Lower leg skin (tissue), 3 donors: ENCODE data around the gene CHL1.

Experiments
- POLR2A ChIP-seq, 2 donors: fragments of 450-650 bp; IDR thresholded peaks; one replicate each; pipeline ENCODE4 v1.6.1; 2016 to 2017; ENCODE audit warnings: antibody characterized with exemption in 2 of 2, mild to moderate bottlenecking in 1 of 2, moderate library complexity in 1 of 2
- TF ChIP-seq, protein P1 (sequence below), 3 donors: fragments of 450-650 bp; IDR thresholded peaks; one replicate each; pipeline ENCODE4 v1.5.1; 2016; ENCODE audit warnings: antibody characterized with exemption in 3 of 3, mild to moderate bottlenecking in 3 of 3, moderate library complexity in 2 of 3

DNA sequence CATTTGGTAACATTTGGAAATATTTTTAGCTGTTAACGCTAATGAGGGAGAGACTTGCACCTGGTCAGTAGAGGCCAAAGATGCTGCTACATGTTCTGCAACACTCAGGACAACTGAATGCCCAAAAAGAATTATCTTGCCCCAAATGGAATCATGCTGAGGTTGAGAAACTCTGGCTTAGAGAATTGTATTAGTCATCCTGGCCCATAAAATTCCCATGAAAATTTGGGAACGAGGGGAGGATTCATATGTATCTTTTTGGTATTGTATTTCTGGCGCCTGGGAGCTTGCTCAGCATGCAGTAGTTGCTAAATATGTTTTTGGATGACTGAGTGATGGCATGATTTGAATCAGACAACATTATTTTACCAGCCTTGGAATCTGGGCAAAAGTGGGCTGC is 59.9 kb downstream of the CHL1 start:
- TF ChIP-seq, protein P1, sequence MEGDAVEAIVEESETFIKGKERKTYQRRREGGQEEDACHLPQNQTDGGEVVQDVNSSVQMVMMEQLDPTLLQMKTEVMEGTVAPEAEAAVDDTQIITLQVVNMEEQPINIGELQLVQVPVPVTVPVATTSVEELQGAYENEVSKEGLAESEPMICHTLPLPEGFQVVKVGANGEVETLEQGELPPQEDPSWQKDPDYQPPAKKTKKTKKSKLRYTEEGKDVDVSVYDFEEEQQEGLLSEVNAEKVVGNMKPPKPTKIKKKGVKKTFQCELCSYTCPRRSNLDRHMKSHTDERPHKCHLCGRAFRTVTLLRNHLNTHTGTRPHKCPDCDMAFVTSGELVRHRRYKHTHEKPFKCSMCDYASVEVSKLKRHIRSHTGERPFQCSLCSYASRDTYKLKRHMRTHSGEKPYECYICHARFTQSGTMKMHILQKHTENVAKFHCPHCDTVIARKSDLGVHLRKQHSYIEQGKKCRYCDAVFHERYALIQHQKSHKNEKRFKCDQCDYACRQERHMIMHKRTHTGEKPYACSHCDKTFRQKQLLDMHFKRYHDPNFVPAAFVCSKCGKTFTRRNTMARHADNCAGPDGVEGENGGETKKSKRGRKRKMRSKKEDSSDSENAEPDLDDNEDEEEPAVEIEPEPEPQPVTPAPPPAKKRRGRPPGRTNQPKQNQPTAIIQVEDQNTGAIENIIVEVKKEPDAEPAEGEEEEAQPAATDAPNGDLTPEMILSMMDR (IDR thresholded peaks at IDR 0.05) = no peak
- TF ChIP-seq POLR2A (IDR thresholded peaks at IDR 0.05) = no peak
